Measurements from ENCODE around the gene ZCWPW1.
A peak's percentile ranks its signal among the peaks of the same experiment; 100 is the strongest.

Gene ZCWPW1

GRCh38 chr7:100431286-100431735 is 2.8 kb upstream of the ZCWPW1 start:
- no peak for DNase-seq

GRCh38 chr7:100430493-100431285 is 2.2 kb upstream of the ZCWPW1 start:
- peak in 1 of 2 experiments; percentile 53 for DNase-seq

- DNase-seq, result peak; percentile 94 to 99
Measured at GRCh38 chr7:100429637-100430492, 1.4 kb upstream of the ZCWPW1 start, which contains the start of gene MEPCE. Gene MEPCE (plus strand): TSS chr7:100429831. CDS start chr7:100430019, 188 bp downstream.

- peak; percentile 98 to 100 for DNase-seq
Measured at GRCh38 chr7:100428967-100429636, 599 bp upstream of the ZCWPW1 start.

- no peak for DNase-seq
Measured at GRCh38 chr7:100427762-100428198, 723 bp downstream of the ZCWPW1 start.

- no peak for DNase-seq
Measured at GRCh38 chr7:100426516-100426915, 2.0 kb downstream of the ZCWPW1 start.

- no peak for DNase-seq
Measured at GRCh38 chr7:100425347-100425746, 3.2 kb downstream of the ZCWPW1 start.

- DNase-seq, result no peak
Measured at GRCh38 chr7:100423315-100423714, 5.2 kb downstream of the ZCWPW1 start.

GRCh38 chr7:100419660-100420226 is 8.8 kb downstream of the ZCWPW1 start:
- DNase-seq, result no peak

- no peak for DNase-seq
Measured at GRCh38 chr7:100418930-100419659, 9.4 kb downstream of the ZCWPW1 start.

GRCh38 chr7:100415448-100415847 is 13.1 kb downstream of the ZCWPW1 start:
- no peak for DNase-seq

- DNase-seq, result no peak
Measured at GRCh38 chr7:100413889-100414288, 14.6 kb downstream of the ZCWPW1 start.

GRCh38 chr7:100413346-100413745 is 15.2 kb downstream of the ZCWPW1 start:
- no peak for DNase-seq

GRCh38 chr7:100411101-100411500 is 17.4 kb downstream of the ZCWPW1 start:
- DNase-seq, result no peak

GRCh38 chr7:100407285-100408180 is 21.0 kb downstream of the ZCWPW1 start:
- DNase-seq, result peak; percentile 39 to 69

- no peak for DNase-seq
Measured at GRCh38 chr7:100406767-100407166, 21.7 kb downstream of the ZCWPW1 start.

GRCh38 chr7:100402241-100402640 is 26.3 kb downstream of the ZCWPW1 start:
- DNase-seq, result no peak

- DNase-seq, result no peak
Measured at GRCh38 chr7:100401811-100402210, 26.7 kb downstream of the ZCWPW1 start.

GRCh38 chr7:100400656-100401055 is 27.8 kb downstream of the ZCWPW1 start:
- peak in 1 of 2 experiments; percentile 39 for DNase-seq

- DNase-seq, result no peak
Measured at GRCh38 chr7:100400041-100400440, 28.5 kb downstream of the ZCWPW1 start.

GRCh38 chr7:100398239-100398638 is 30.3 kb downstream of the ZCWPW1 start:
- no peak for DNase-seq
